ENCODE measurements around the gene CTNNA3. TPM values are rescaled to one million over a fixed set of nuclear protein-coding genes. Genes with fewer than 3 reads are reported as not detected.

The CTNNA3 gene
- total and polyA plus RNA-seq, 5 experiments from 2014 or later = not detected

- Mint-ChIP-seq H3K4me3 (no peak overlapping the region), H3K4me1 (no peaks in the 10 kb centered on the region), H3K9me3 (peaks cover 0 to 7% (median 0%) of the 10 kb centered on the region in 9 donors), H3K27me3 (peaks cover 0 to 4% (median 2%) of the 10 kb centered on the region in 5 donors), H3K36me3 (no peaks in the 10 kb centered on the region), H3K27ac (no peak overlapping the region)
- ATAC-seq = no peak
- no peak for DNase-seq
- POLR2A ChIA-PET = no interaction called here
These were observed 714.5 kb downstream of the CTNNA3 start for GRCh38 chr10:66981361-66982052.

- no peak overlapping the region for H3K27ac Mint-ChIP-seq
- ATAC-seq (no peak), DNase-seq (no peak)
- peaks cover 0 to 9% (median 0%) of the 10 kb centered on the region in 9 donors for H3K9me3 Mint-ChIP-seq
- H3K4me1 Mint-ChIP-seq = no peaks in the 10 kb centered on the region
- POLR2A ChIA-PET = no interaction called here
- no peak overlapping the region for H3K4me3 Mint-ChIP-seq
- H3K27me3 Mint-ChIP-seq = peaks cover 0 to 4% (median 2%) of the 10 kb centered on the region in 5 donors
- H3K36me3 Mint-ChIP-seq = no peaks in the 10 kb centered on the region
These were observed 715.7 kb downstream of the CTNNA3 start for GRCh38 chr10:66980246-66980815.

GRCh38 chr10:66964946-66965345 is 731.0 kb downstream of the CTNNA3 start:
- no peak for ATAC-seq
- H3K4me1 Mint-ChIP-seq = no peaks in the 10 kb centered on the region
- H3K27ac Mint-ChIP-seq = no peak overlapping the region
- H3K27me3 Mint-ChIP-seq = peaks cover 0 to 3% (median 0%) of the 10 kb centered on the region in 5 donors
- DNase-seq = no peak
- no peaks in the 10 kb centered on the region for H3K36me3 Mint-ChIP-seq
- H3K4me3 Mint-ChIP-seq = peak overlapping the region in 1 of 10 donors; percentile 43
- POLR2A ChIA-PET = no interaction called here
- H3K9me3 Mint-ChIP-seq = peaks cover 0 to 9% (median 0%) of the 10 kb centered on the region in 9 donors

GRCh38 chr10:66958466-66958865 is 737.5 kb downstream of the CTNNA3 start:
- H3K9me3 Mint-ChIP-seq = peaks cover 0 to 13% (median 0%) of the 10 kb centered on the region in 9 donors
- peaks cover 0 to 4% (median 0%) of the 10 kb centered on the region in 5 donors for H3K27me3 Mint-ChIP-seq
- DNase-seq (no peak), ATAC-seq (no peak)
- H3K27ac Mint-ChIP-seq = no peak overlapping the region
- H3K4me1 Mint-ChIP-seq = no peaks in the 10 kb centered on the region
- H3K36me3 Mint-ChIP-seq = no peaks in the 10 kb centered on the region
- POLR2A ChIA-PET = no interaction called here
- H3K4me3 Mint-ChIP-seq = no peak overlapping the region

- H3K27ac Mint-ChIP-seq = no peak overlapping the region
- H3K9me3 Mint-ChIP-seq = peaks cover 0 to 16% (median 0%) of the 10 kb centered on the region in 9 donors
- ATAC-seq (no peak), DNase-seq (no peak)
- peaks cover 0 to 9% (median 0%) of the 10 kb centered on the region in 5 donors for H3K27me3 Mint-ChIP-seq
- no peaks in the 10 kb centered on the region for H3K36me3 Mint-ChIP-seq
- H3K4me1 Mint-ChIP-seq = no peaks in the 10 kb centered on the region
- POLR2A ChIA-PET = no interaction called here
- H3K4me3 Mint-ChIP-seq = no peak overlapping the region
These were observed 744.1 kb downstream of the CTNNA3 start for GRCh38 chr10:66951896-66952295.

GRCh38 chr10:66943590-66943989 is 752.4 kb downstream of the CTNNA3 start:
- Mint-ChIP-seq H3K4me1 (no peaks in the 10 kb centered on the region), H3K4me3 (no peak overlapping the region), H3K9me3 (peaks cover 0 to 13% (median 3%) of the 10 kb centered on the region in 9 donors), H3K27ac (no peak overlapping the region), H3K36me3 (no peaks in the 10 kb centered on the region), H3K27me3 (peaks cover 0 to 8% (median 2%) of the 10 kb centered on the region in 5 donors)
- no peak for ATAC-seq
- POLR2A ChIA-PET = no interaction called here
- DNase-seq = no peak

GRCh38 chr10:66942407-66942806 is 753.6 kb downstream of the CTNNA3 start:
- Mint-ChIP-seq H3K4me1 (no peaks in the 10 kb centered on the region), H3K9me3 (peaks cover 0 to 9% (median under 1%) of the 10 kb centered on the region in 9 donors), H3K27me3 (peaks cover 0 to 2% (median 0%) of the 10 kb centered on the region in 5 donors), H3K27ac (no peak overlapping the region), H3K36me3 (no peaks in the 10 kb centered on the region), H3K4me3 (no peak overlapping the region)
- no peak for DNase-seq
- ATAC-seq = no peak
- POLR2A ChIA-PET = no interaction called here

- Mint-ChIP-seq H3K27ac (no peak overlapping the region), H3K4me1 (no peaks in the 10 kb centered on the region), H3K4me3 (no peak overlapping the region), H3K27me3 (peaks cover 0 to 2% (median under 1%) of the 10 kb centered on the region in 5 donors), H3K9me3 (peaks cover 0 to 9% (median 0%) of the 10 kb centered on the region in 9 donors), H3K36me3 (no peaks in the 10 kb centered on the region)
- ATAC-seq (no peak), DNase-seq (no peak)
- POLR2A ChIA-PET = no interaction called here
These were observed 754.5 kb downstream of the CTNNA3 start for GRCh38 chr10:66941491-66941890.

GRCh38 chr10:66940965-66941364 is 755.0 kb downstream of the CTNNA3 start:
- Mint-ChIP-seq H3K9me3 (peaks cover 0 to 9% (median 0%) of the 10 kb centered on the region in 9 donors), H3K36me3 (no peaks in the 10 kb centered on the region), H3K27me3 (peaks cover 0 to 4% (median 1%) of the 10 kb centered on the region in 5 donors), H3K4me3 (no peak overlapping the region), H3K27ac (no peak overlapping the region), H3K4me1 (no peaks in the 10 kb centered on the region)
- DNase-seq (no peak), ATAC-seq (no peak)
- POLR2A ChIA-PET = no interaction called here

GRCh38 chr10:66934711-66935110 is 761.3 kb downstream of the CTNNA3 start:
- DNase-seq = no peak
- Mint-ChIP-seq H3K9me3 (peaks cover 0 to 9% (median 0%) of the 10 kb centered on the region in 9 donors), H3K27me3 (peaks cover 0 to 13% (median 7%) of the 10 kb centered on the region in 5 donors), H3K36me3 (no peaks in the 10 kb centered on the region), H3K27ac (no peak overlapping the region), H3K4me1 (no peaks in the 10 kb centered on the region), H3K4me3 (no peak overlapping the region)
- POLR2A ChIA-PET = no interaction called here
- no peak for ATAC-seq

- no peak for ATAC-seq
- POLR2A ChIA-PET = no interaction called here
- H3K4me3 Mint-ChIP-seq = no peak overlapping the region
These were observed 764.0 kb downstream of the CTNNA3 start for GRCh38 chr10:66931949-66932343.

GRCh38 chr10:66931340-66931948 is 764.6 kb downstream of the CTNNA3 start:
- ATAC-seq = no peak
- H3K9me3 Mint-ChIP-seq = peaks cover 0 to 3% (median 0%) of the 10 kb centered on the region in 9 donors
- POLR2A ChIA-PET = no interaction called here
- no peak overlapping the region for H3K4me3 Mint-ChIP-seq
- peaks cover 0 to 5% (median 0%) of the 10 kb centered on the region in 3 donors for H3K36me3 Mint-ChIP-seq
- H3K4me1 Mint-ChIP-seq = no peaks in the 10 kb centered on the region
- no peak overlapping the region for H3K27ac Mint-ChIP-seq
- peak in 2 of 10 donors; percentile 1 to 2 for DNase-seq
- peaks cover 18 to 30% (median 22%) of the 10 kb centered on the region in 5 donors for H3K27me3 Mint-ChIP-seq

More at GRCh38 chr10:66931949-66932343, 764.0 kb downstream of the CTNNA3 start:
- no peak overlapping the region for H3K27ac Mint-ChIP-seq
- peaks cover 20 to 30% (median 22%) of the 10 kb centered on the region in 5 donors for H3K27me3 Mint-ChIP-seq
- peaks cover 0 to 5% (median 0%) of the 10 kb centered on the region in 3 donors for H3K36me3 Mint-ChIP-seq
- no peaks in the 10 kb centered on the region for H3K4me1 Mint-ChIP-seq
- no peak for DNase-seq
- H3K9me3 Mint-ChIP-seq = peaks cover 0 to 3% (median 0%) of the 10 kb centered on the region in 9 donors

GRCh38 chr10:66929375-66929774 is 766.6 kb downstream of the CTNNA3 start:
- peaks cover 20 to 34% (median 21%) of the 10 kb centered on the region in 5 donors for H3K27me3 Mint-ChIP-seq
- POLR2A ChIA-PET = no interaction called here
- ATAC-seq (no peak), DNase-seq (no peak)
- no peak overlapping the region for H3K4me3 Mint-ChIP-seq
- no peak overlapping the region for H3K27ac Mint-ChIP-seq
- H3K36me3 Mint-ChIP-seq = peaks cover 0 to 5% (median 0%) of the 10 kb centered on the region in 3 donors
- peaks cover 0 to 5% (median 0%) of the 10 kb centered on the region in 9 donors for H3K9me3 Mint-ChIP-seq
- H3K4me1 Mint-ChIP-seq = no peaks in the 10 kb centered on the region

All from naive thymus-derived CD8-positive, alpha-beta T cell (primary cell).